Measurements from ENCODE around the gene TGFBR3. TPM values are rescaled to one million over a fixed set of nuclear protein-coding genes. Genes with fewer than 3 reads are reported as not detected.

Gene TGFBR3
- total RNA-seq, 1 experiment from 2014 or later = 0.47 TPM

- in situ Hi-C loops (cut with HindIII; ENCODE audit: low pct_unique_long_range_greater_than_20kb, low sequenced_read_pairs) = no loop called here
- no peak for DNase-seq (ENCODE audit: low read depth)
These were observed 167.1 kb downstream of the TGFBR3 start for GRCh38 chr1:91718877-91719276.

DNA sequence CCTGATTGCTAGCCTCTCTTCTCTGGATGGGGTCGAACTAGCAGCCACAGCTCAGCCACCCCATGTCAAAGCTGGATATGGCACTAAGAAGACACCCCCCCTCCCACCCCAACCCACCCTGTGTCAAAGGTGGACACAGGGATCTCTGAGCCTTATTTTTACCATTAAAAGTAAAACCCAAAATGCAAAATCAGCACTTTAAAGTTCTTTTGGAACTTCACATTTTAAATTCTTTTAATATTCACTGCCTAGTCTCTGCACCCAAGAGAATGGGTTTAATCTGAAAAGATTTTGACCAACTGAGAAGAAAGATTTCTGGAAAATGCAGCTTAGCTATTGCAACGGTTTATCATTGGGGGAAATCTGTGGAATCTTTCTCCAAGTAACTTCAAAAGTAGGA is 167.6 kb downstream of the TGFBR3 start:
- no peak for DNase-seq (ENCODE audit: low read depth)
- in situ Hi-C loops (cut with HindIII; ENCODE audit: low pct_unique_long_range_greater_than_20kb, low sequenced_read_pairs) = no loop called here

GRCh38 chr1:91717839-91718238 is 168.1 kb downstream of the TGFBR3 start:
- no peak for DNase-seq (ENCODE audit: low read depth)
- in situ Hi-C loops (cut with HindIII; ENCODE audit: low pct_unique_long_range_greater_than_20kb, low sequenced_read_pairs) = no loop called here

DNA sequence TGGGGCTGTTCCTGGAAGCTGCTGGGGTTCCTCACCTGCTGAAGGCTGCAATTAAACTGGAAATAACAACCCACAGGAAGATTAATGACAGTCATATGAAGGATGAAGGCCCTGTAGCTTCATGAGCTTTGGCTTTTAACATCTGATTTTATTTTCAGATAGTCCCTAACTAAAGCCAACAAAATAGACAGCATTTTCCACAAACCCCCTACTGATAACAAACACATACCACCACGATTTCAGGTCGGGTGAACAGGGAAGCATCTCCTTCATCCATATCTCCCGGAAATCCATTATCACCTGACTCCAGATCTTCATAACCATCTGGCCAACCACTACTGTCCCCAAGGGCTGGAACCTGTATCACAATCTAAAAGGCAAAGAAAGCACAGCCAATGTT is 169.6 kb downstream of the TGFBR3 start:
- in situ Hi-C loops (cut with HindIII; ENCODE audit: low pct_unique_long_range_greater_than_20kb, low sequenced_read_pairs) = no loop called here
- no peak for DNase-seq (ENCODE audit: low read depth)

DNA sequence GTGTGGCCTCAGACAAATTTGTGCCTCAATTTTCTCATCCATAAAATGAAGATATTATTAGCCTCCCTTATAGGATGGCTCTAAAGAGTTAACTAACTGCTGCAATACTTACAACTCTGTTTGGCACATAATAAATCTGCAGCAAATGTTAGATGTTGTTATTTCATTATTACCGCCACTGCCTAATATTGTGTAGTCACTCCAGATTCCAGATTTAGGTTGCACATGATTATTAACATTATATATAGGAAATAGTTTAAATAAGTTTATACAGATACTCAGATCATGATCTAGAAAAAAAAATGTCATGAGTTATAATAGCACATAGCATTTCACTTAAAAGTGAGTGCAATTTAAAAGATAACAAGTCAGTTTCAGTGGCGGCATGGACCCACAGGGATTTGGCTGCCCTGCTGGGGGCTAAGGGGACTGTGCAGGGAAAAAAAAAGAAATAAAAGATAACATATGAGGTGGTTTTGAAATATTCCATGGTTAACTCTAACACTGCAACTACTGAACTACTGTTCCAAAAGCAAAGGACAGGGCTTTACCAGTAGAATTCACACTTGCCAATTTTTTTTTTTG is 170.4 kb downstream of the TGFBR3 start:
- DNase-seq (ENCODE audit: low read depth) = no peak
- in situ Hi-C loops (cut with HindIII; ENCODE audit: low pct_unique_long_range_greater_than_20kb, low sequenced_read_pairs) = no loop called here

- in situ Hi-C loops (cut with HindIII; ENCODE audit: low pct_unique_long_range_greater_than_20kb, low sequenced_read_pairs) = no loop called here
- DNase-seq (ENCODE audit: low read depth) = no peak
These were observed 171.0 kb downstream of the TGFBR3 start for GRCh38 chr1:91714867-91715381.

- in situ Hi-C loops (cut with HindIII; ENCODE audit: low pct_unique_long_range_greater_than_20kb, low sequenced_read_pairs) = no loop called here
- no peak for DNase-seq (ENCODE audit: low read depth)
These were observed 172.7 kb downstream of the TGFBR3 start for GRCh38 chr1:91712981-91713841.

DNA sequence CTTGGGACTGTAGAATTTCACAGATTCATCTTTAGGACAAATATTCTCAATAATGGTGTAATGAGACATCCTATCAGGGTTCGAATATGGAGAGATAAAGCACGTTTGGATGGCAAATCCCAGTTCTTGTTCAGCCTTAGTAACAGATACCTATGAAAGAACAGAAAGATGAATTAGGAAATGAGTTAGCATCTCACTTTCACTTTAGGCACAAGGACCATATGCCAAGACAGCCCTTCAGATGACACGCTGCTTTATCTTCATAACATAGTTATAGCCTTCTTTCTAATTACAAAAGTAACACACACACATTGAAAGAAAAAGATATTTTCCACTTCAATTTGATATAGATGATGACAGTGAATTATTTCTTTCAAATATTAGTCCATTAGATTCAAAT is 173.6 kb downstream of the TGFBR3 start:
- DNase-seq (ENCODE audit: low read depth) = no peak
- in situ Hi-C loops (cut with HindIII; ENCODE audit: low pct_unique_long_range_greater_than_20kb, low sequenced_read_pairs) = no loop called here

DNA sequence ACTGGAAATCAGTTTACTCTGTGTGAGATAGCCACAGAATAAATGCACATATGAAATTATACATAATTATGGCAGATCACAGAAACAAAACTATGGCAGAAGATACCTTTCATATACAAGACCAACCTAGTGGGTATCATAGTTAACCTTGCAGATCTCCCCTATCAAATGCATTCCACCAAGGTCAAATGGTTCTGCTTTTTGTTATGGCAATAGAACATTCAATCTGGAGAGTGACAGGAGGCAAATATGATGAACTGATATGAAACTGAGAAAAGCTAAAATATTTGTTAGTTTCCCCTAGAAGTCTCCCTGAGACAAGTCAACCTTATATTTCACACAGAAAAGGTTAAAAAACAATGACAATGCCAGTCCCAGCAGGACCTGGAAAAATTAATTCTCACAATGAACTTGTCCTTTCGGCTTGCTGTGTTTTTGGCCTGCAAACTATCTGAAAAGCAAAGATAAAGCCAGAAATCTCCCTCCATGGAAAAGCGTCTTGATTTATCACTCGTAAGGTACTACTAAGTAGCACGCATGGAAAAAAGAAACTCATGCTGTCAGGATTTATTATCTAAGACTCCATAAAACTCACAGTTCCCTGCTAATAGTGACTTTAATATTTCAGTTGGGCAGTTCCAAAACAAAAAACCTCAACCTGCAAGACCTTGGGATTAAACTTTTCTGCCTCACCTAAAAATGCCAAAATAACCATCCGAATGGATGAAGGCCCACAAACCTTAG is 174.3 kb downstream of the TGFBR3 start:
- in situ Hi-C loops (cut with HindIII; ENCODE audit: low pct_unique_long_range_greater_than_20kb, low sequenced_read_pairs) = no loop called here
- DNase-seq (ENCODE audit: low read depth) = no peak

- in situ Hi-C loops (cut with HindIII; ENCODE audit: low pct_unique_long_range_greater_than_20kb, low sequenced_read_pairs) = no loop called here
- no peak for DNase-seq (ENCODE audit: low read depth)
These were observed 175.7 kb downstream of the TGFBR3 start for GRCh38 chr1:91710261-91710660.

DNA sequence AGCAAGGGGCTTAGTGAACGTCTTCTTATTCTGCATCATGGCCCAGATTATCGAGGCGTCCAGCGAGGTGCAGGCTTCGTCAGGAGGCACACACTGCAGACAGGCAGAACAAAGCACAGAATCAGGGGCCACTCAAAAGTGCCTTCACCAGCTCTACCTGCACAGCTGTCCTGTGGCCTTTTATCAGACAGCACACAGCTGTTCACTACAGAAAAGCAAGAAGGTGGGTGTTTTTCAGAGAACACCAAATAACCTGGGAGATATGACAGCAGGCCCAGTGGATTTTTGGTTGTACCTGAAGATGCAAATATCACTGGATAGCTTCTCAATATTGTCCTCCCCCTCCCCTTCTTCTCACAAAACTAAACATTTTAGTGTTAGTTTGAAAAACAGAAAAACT is 177.3 kb downstream of the TGFBR3 start:
- in situ Hi-C loops (cut with HindIII; ENCODE audit: low pct_unique_long_range_greater_than_20kb, low sequenced_read_pairs) = no loop called here
- DNase-seq (ENCODE audit: low read depth) = no peak

- no peak for DNase-seq (ENCODE audit: low read depth)
- in situ Hi-C loops (cut with HindIII; ENCODE audit: low pct_unique_long_range_greater_than_20kb, low sequenced_read_pairs) = no loop called here
These were observed 178.1 kb downstream of the TGFBR3 start for GRCh38 chr1:91707890-91708218.

DNA sequence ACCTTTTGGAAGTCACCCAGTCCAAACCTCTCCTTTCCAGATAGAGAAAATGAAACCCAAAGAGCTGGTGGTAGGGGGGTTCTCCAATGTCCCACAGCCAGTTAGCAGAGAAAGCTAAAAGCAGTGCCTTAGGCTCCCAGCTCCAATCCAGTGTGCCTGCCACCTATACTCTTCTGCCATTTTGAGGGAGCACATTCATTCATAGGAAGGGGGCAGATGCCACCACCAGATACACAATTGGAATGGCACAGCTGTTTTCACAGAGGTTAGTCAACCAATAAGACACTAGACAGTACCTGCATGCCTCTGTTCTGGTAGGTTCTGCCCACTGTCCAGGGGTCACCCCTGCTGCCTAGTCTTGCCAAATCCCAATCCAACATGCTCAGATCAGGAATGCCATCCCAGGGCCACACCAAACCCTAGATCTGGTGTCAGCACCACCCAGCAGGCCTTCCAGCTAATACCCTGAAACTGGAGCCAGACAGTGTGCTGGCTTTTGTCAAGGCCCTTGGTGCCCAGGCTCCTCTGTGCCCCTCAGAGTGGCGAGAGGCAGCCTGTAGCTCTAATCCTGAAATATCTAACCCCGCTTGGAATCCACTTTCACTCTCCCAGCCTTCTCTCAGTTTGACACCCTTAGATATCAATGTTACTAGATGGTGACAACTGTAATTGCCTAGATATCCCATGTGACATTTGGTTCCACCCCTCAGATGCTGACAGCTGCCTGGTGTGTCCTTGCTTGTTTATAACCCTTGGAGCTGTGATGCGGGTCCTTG is 178.6 kb downstream of the TGFBR3 start:
- no peak for DNase-seq (ENCODE audit: low read depth)
- in situ Hi-C loops (cut with HindIII; ENCODE audit: low pct_unique_long_range_greater_than_20kb, low sequenced_read_pairs) = no loop called here

- in situ Hi-C loops (cut with HindIII; ENCODE audit: low pct_unique_long_range_greater_than_20kb, low sequenced_read_pairs) = no loop called here
- no peak for DNase-seq (ENCODE audit: low read depth)
These were observed 179.6 kb downstream of the TGFBR3 start for GRCh38 chr1:91706140-91706957.

- DNase-seq (ENCODE audit: low read depth) = no peak
- in situ Hi-C loops (cut with HindIII; ENCODE audit: low pct_unique_long_range_greater_than_20kb, low sequenced_read_pairs) = no loop called here
These were observed 181.2 kb downstream of the TGFBR3 start for GRCh38 chr1:91704746-91705145.

GRCh38 chr1:91703095-91703494 is 182.9 kb downstream of the TGFBR3 start:
- no peak for DNase-seq (ENCODE audit: low read depth)
- in situ Hi-C loops (cut with HindIII; ENCODE audit: low pct_unique_long_range_greater_than_20kb, low sequenced_read_pairs) = no loop called here

DNA sequence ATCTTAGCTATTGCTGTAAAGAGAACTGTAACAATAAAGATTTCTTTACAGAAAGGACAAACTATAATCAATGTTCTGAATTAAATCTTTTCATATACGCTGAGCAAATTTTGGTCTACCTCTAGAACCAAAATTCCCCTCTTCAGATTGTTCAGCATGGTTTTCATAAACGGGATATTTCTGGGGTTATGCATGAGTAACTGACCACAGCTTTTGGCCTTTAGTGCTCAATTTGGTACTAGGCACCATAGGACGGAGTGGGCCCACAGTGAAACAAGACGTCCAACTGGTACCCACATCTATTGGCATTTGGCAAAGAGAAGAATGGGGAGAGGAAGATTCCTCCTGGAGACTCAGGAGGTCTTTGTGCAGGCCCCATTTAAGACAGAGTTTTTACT is 184.5 kb downstream of the TGFBR3 start:
- no peak for DNase-seq (ENCODE audit: low read depth)
- in situ Hi-C loops (cut with HindIII; ENCODE audit: low pct_unique_long_range_greater_than_20kb, low sequenced_read_pairs) = no loop called here
